ENCODE results near the gene ZNF341. TPM values are rescaled to one million over a fixed set of nuclear protein-coding genes. Genes with fewer than 3 reads are reported as not detected.

ZNF341 gene
- total and polyA plus RNA-seq, 2 of the 8 experiments (the other 6 are each of a cell fraction or from before 2014, with no cell fraction given) = 5.8 to 6.4 TPM

GRCh38 chr20:33781945-33782344 lies 50.1 kb downstream of the ZNF341 start:
- no peak for DNase-seq (ENCODE audit: low read depth in 1 of 2, low spot score in 2 of 2)
- WGBS, 2 experiments (ENCODE audit: extremely low coverage in 1 of 2, insufficient coverage in 1 of 2, insufficient read length in 1 of 2, insufficient replicate concordance in 2 of 2, low coverage in 1 of 2, low lambda C conversion rate in 2 of 2, missing lambda C conversion rate in 1 of 2) = 100% methylated on average over 1 of the region's 1 CpG; no CpG with 5 or more reads in 1 of the 2 experiments
- H4K91ac ChIP-seq (replicated peaks; ENCODE audit: insufficient read length, low read length) = no peak overlapping the region
- H2AFZ ChIP-seq (ENCODE audit: low read length) = no peak overlapping the region
- H2BK20ac ChIP-seq (ENCODE audit: low read length) = no peak overlapping the region
- H3K9me3 ChIP-seq (ENCODE audit: insufficient read depth in 2 of 2, low read depth in 1 of 2, low read length in 1 of 2) = no peaks in the 10 kb centered on the region
- H3K36me3 ChIP-seq (ENCODE audit: control insufficient read depth in 2 of 4, insufficient read depth in 4 of 4, low read length in 3 of 4) = no peaks in the 10 kb centered on the region
- FAIRE-seq = no peak
- H3K23ac ChIP-seq (ENCODE audit: insufficient read length) = no peak overlapping the region
- H4K8ac ChIP-seq (ENCODE audit: extremely low read depth, insufficient read depth, low read length) = no peak overlapping the region
- ChIA-PET CTCF (ENCODE audit: partially characterized antibody) (interaction anchor here (1.0 kb wide), 1 partner anchor 10 kb away, joined by 3 read pairs; no protein-coding TSS in a partner anchor), POLR2A (ENCODE audit: partially characterized antibody) (interaction anchor here (1.2 kb wide), 1 partner anchor 10 kb away, joined by 4 read pairs; no protein-coding TSS in a partner anchor)
- no peak overlapping the region for H2BK120ac ChIP-seq (replicated peaks; ENCODE audit: low read depth, low read length)
- no peak overlapping the region for H3K18ac ChIP-seq (ENCODE audit: extremely low read depth, low read length)
- no peak overlapping the region for H2BK12ac ChIP-seq (ENCODE audit: low read depth, low read length)
- H3K9ac ChIP-seq (replicated peaks in 1 of 4; ENCODE audit: extremely low read depth in 1 of 4, low read depth in 3 of 4, low read length in 3 of 4) = no peak overlapping the region
- no peaks in the 10 kb centered on the region for H3K79me2 ChIP-seq (ENCODE audit: control insufficient read depth in 1 of 2, insufficient read depth in 2 of 2, low read length in 2 of 2)
- H3K4ac ChIP-seq (replicated peaks; ENCODE audit: insufficient read length, low read depth, low read length) = no peak overlapping the region
- H3K56ac ChIP-seq (replicated peaks; ENCODE audit: insufficient read length, low read depth, low read length) = no peak overlapping the region
- H4K20me1 ChIP-seq (replicated peaks in 1 of 2; ENCODE audit: control insufficient read depth in 1 of 2, insufficient read depth in 2 of 2, low read length in 2 of 2) = no peaks in the 10 kb centered on the region
- H3K27ac ChIP-seq (ENCODE audit: low read depth, low read length) = no peak overlapping the region
- no peaks in the 10 kb centered on the region for H3K79me1 ChIP-seq (ENCODE audit: low read depth, low read length)
- no peaks in the 10 kb centered on the region for H3K27me3 ChIP-seq (replicated peaks in 1 of 4; ENCODE audit: control insufficient read depth in 3 of 4, extremely low read depth in 1 of 4, insufficient read depth in 3 of 4, low read length in 3 of 4)
- no peak overlapping the region for H3K14ac ChIP-seq (ENCODE audit: insufficient read length)
- no peaks in the 10 kb centered on the region for H3K23me2 ChIP-seq (ENCODE audit: low read depth, low read length)
- no peak overlapping the region for H2AK5ac ChIP-seq (ENCODE audit: low read depth, low read length)
- no peak overlapping the region for H3K4me3 ChIP-seq (ENCODE audit: extremely low read depth in 1 of 4, insufficient read depth in 2 of 4, low read depth in 3 of 4, low read length in 4 of 4)
- H4K5ac ChIP-seq (ENCODE audit: insufficient read length, low read depth, low read length) = no peak overlapping the region
- no peak overlapping the region for H2BK5ac ChIP-seq (ENCODE audit: low read depth, low read length)
- peaks cover 0 to 3% (median 1%) of the 10 kb centered on the region in 4 experiments; a peak in 3 of 7 replicates for H3K4me1 ChIP-seq (replicated peaks in 1 of 4; ENCODE audit: control insufficient read depth in 3 of 4, insufficient read depth in 4 of 4, low read length in 3 of 4)
- H3K4me2 ChIP-seq (ENCODE audit: insufficient read depth in 1 of 2, low read depth in 2 of 2, low read length in 2 of 2) = no peak overlapping the region
- no peak overlapping the region for H2BK15ac ChIP-seq (ENCODE audit: low read length)
- TF ChIP-seq TCF12 (IDR thresholded peaks at IDR 0.05; ENCODE audit: low read depth, low read length) (no peak), TAF1 (IDR thresholded peaks at IDR 0.05; ENCODE audit: low read depth, low read length) (no peak), POLR2AphosphoS5 (IDR thresholded peaks at IDR 0.05; ENCODE audit: low read depth, low read length) (no peak), EZH2 (IDR thresholded peaks at IDR 0.05; ENCODE audit: low read depth, low read length, severe bottlenecking) (no peak), CHD1 (IDR thresholded peaks at IDR 0.05; ENCODE audit: low read depth, low read length) (no peak), RFX5 (IDR thresholded peaks at IDR 0.05; ENCODE audit: borderline replicate concordance, low read depth, low read length) (no peak), SP2 (IDR thresholded peaks at IDR 0.05; ENCODE audit: low read length) (no peak), JUND (IDR thresholded peaks at IDR 0.05; ENCODE audit: low read length) (no peak), CTCF (IDR thresholded peaks at IDR 0.05; ENCODE audit: control extremely low read depth in 1 of 3, insufficient read depth in 1 of 3, low read depth in 1 of 3, low read length in 3 of 3) (no peak), ATF2 (IDR thresholded peaks at IDR 0.05; ENCODE audit: low read length) (no peak)

Data from H1 (cell line).